Breast epithelium (tissue), 3 donors: Measurements from ENCODE around the gene PGD.

Experiments
- POLR2AphosphoS5 ChIP-seq, 3 donors: sonication (generic); formaldehyde crosslinking; IDR thresholded peaks; one replicate each; pipeline ENCODE4 v1.6.1; 2017; ENCODE audit warnings: antibody characterized with exemption in 3 of 3
- TF ChIP-seq, protein P1 (sequence below), 3 donors: fragments of 450-650 bp; IDR thresholded peaks; one replicate each; pipeline ENCODE4 v1.5.1; 2016 to 2017; ENCODE audit warnings: antibody characterized with exemption in 3 of 3, mild to moderate bottlenecking in 3 of 3, moderate library complexity in 3 of 3

DNA sequence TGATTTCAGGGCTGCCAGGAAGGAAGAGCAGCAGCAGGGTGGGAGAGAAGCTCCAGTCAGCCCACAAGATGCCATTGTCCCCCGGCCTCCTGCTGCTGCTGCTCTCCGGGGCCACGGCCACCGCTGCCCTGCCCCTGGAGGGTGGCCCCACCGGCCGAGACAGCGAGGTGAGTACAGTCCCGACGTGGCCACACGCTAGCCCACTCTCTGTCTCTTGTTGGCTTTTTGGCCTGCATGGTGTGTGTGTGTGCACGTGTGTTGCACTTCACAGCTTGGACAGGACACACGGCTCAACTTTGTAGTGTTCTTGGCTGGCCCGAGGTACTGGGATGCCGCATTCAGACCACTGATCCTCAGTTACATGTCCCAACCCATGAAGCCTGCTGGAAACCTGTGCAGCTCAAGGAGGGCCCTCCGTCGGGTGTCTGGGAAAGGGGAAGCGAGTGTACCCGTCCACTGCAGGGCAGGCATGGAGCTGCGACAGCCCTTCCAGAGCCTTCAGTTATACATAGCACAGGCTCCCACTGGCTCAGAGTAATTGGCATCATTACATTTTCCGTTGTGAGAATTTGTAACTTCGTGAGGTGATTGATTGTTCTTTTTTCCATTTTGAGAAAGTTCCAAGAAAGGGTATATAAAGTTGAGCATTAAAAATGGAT lies 51.4 kb downstream of the PGD start:
- TF ChIP-seq, protein P1, sequence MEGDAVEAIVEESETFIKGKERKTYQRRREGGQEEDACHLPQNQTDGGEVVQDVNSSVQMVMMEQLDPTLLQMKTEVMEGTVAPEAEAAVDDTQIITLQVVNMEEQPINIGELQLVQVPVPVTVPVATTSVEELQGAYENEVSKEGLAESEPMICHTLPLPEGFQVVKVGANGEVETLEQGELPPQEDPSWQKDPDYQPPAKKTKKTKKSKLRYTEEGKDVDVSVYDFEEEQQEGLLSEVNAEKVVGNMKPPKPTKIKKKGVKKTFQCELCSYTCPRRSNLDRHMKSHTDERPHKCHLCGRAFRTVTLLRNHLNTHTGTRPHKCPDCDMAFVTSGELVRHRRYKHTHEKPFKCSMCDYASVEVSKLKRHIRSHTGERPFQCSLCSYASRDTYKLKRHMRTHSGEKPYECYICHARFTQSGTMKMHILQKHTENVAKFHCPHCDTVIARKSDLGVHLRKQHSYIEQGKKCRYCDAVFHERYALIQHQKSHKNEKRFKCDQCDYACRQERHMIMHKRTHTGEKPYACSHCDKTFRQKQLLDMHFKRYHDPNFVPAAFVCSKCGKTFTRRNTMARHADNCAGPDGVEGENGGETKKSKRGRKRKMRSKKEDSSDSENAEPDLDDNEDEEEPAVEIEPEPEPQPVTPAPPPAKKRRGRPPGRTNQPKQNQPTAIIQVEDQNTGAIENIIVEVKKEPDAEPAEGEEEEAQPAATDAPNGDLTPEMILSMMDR (IDR thresholded peaks at IDR 0.05) = no peak
- no peak for TF ChIP-seq POLR2AphosphoS5 (IDR thresholded peaks at IDR 0.05)
